ENCODE results near the gene SPTBN5. TPM values are rescaled to one million over a fixed set of nuclear protein-coding genes. Genes with fewer than 3 reads are reported as not detected.

Gene SPTBN5
- total and polyA plus RNA-seq, 10 of the 15 experiments (the other 5 are each of a cell fraction or from before 2014, with no cell fraction given): under 0.01 to 0.18 (median 0.04) TPM; not detected in 4

GRCh38 chr15:41836073-41836472 is 57.8 kb downstream of the SPTBN5 start (continued):
- no peak for TF ChIP-seq YBX1 (IDR thresholded peaks at IDR 0.05)
- no peak for TF ChIP-seq IKZF2 (IDR thresholded peaks at IDR 0.05)
- TF ChIP-seq NFYA (IDR thresholded peaks at IDR 0.05; ENCODE audit: borderline replicate concordance, low read depth, low read length): no peak
- no peak for TF ChIP-seq ZSCAN29 (IDR thresholded peaks at IDR 0.05)
- no peak for TF ChIP-seq MXI1 (IDR thresholded peaks at IDR 0.05; ENCODE audit: low read depth, low read length)
- no peak for TF ChIP-seq ZNF274 (IDR thresholded peaks at IDR 0.05; ENCODE audit: insufficient read depth, insufficient read length)
- no peak for TF ChIP-seq HDGF (IDR thresholded peaks at IDR 0.05)
- TF ChIP-seq FOS (IDR thresholded peaks at IDR 0.05; ENCODE audit: borderline replicate concordance, extremely low read depth, insufficient read length): no peak

GRCh38 chr15:41834096-41834495 is 59.8 kb downstream of the SPTBN5 start:
- RAD21 ChIA-PET (ENCODE audit: unreplicated experiment): no interaction called here
- H3K79me2 ChIP-seq (ENCODE audit: control insufficient read depth, insufficient read depth, low read length): no peaks in the 10 kb centered on the region
- WGBS (ENCODE audit: insufficient coverage, insufficient replicate concordance, low lambda C conversion rate, missing lambda C conversion rate): 74% methylated on average over 3 of the region's 3 CpGs
- TF ChIP-seq PAX5 (IDR thresholded peaks at IDR 0.05; ENCODE audit: borderline replicate concordance, low read depth, low read length) (no peak), NKRF (conservative IDR thresholded peaks at IDR 0.05) (no peak), IKZF1 (conservative IDR thresholded peaks at IDR 0.05) (no peak), CUX1 (IDR thresholded peaks at IDR 0.05; ENCODE audit: insufficient replicate concordance, low read depth, low read length) (no peak), SREBF2 (IDR thresholded peaks at IDR 0.05; ENCODE audit: low read length) (no peak), ZNF622 (IDR thresholded peaks at IDR 0.05) (no peak), EGR1 (IDR thresholded peaks at IDR 0.05; ENCODE audit: borderline replicate concordance in 1 of 2, low read depth in 2 of 2, low read length in 2 of 2) (no peak), ZZZ3 (IDR thresholded peaks at IDR 0.05; ENCODE audit: control insufficient read depth, insufficient read length, low read depth) (no peak), NR2C1 (IDR thresholded peaks at IDR 0.05) (no peak), ESRRA (IDR thresholded peaks at IDR 0.05; ENCODE audit: low read length) (no peak), CBFB (IDR thresholded peaks at IDR 0.05; ENCODE audit: low read depth) (no peak), NR2C2 (IDR thresholded peaks at IDR 0.05; ENCODE audit: borderline replicate concordance, control insufficient read depth, insufficient read length, low read depth) (no peak)

More at GRCh38 chr15:41834096-41834495, 59.8 kb downstream of the SPTBN5 start:
- FAIRE-seq: no peak
- no TSS peak for BruUV-seq (replicated peaks)
- Histone ChIP-seq H2AFZ (ENCODE audit: control insufficient read depth, low read depth, low read length) (no peak overlapping the region), H3K4me1 (ENCODE audit: control insufficient read depth, insufficient read depth, low read length) (no peaks in the 10 kb centered on the region), H3K36me3 (ENCODE audit: control insufficient read depth in 2 of 2, insufficient read depth in 2 of 2, low read length in 1 of 2) (no peaks in the 10 kb centered on the region; a peak in 1 of 4 replicates), H3K4me3 (no peak overlapping the region), H3K9me3 (replicated peaks; ENCODE audit: control insufficient read depth, insufficient read depth, low read length) (no peaks in the 10 kb centered on the region), H3K9ac (ENCODE audit: control insufficient read depth, insufficient read depth, low read length) (no peak overlapping the region), H3K4me2 (ENCODE audit: control insufficient read depth, insufficient read depth) (no peak overlapping the region), H4K20me1 (ENCODE audit: control insufficient read depth, insufficient read depth) (no peaks in the 10 kb centered on the region), H3K27ac (ENCODE audit: control insufficient read depth, insufficient read depth) (no peak overlapping the region), H3K27me3 (replicated peaks in 1 of 2; ENCODE audit: control insufficient read depth in 2 of 2, insufficient read depth in 2 of 2, low read length in 1 of 2) (no peaks in the 10 kb centered on the region)
- ATAC-seq: no peak
- ChIA-PET POLR2A (no interaction called here), CTCF (no interaction called here), SMC1A (ENCODE audit: uncharacterized antibody, unreplicated experiment) (no interaction called here)
- no peak for DNase-seq (ENCODE audit: low read depth, low spot score)
- in situ Hi-C loops (cut with MboI) (no loop called here), intact Hi-C loops (cut with micrococcal nuclease; ENCODE audit: unreplicated experiment) (no loop called here)

Measured in GM12878 (cell line).